Liver (tissue), 9 donors: ENCODE data around the gene RASGRP4. TPM values are rescaled to one million over a fixed set of nuclear protein-coding genes. Genes with fewer than 3 reads are reported as not detected.

Experiments
- DNase-seq: peaks from one replicate; pipeline ENCODE4 v3.0.0-alpha.2; 2017; ENCODE audit warnings: low spot score
- H3K27ac ChIP-seq, 2 donors: one replicate each; pipeline ENCODE4 v1.7.0; 2013; ENCODE audit warnings: inconsistent platforms in 2 of 2, low read length in 2 of 2, control low read depth in 1 of 2, low read depth in 1 of 2, mild to moderate bottlenecking in 1 of 2
- H3K27me3 ChIP-seq, 4 donors: one replicate each; pipeline versions ENCODE4 v1.6.1 to v1.7.0; 2013; ENCODE audit warnings: low read length in 3 of 4, inconsistent platforms in 1 of 4, mild to moderate bottlenecking in 1 of 4, moderate library complexity in 1 of 4; ENCODE audit not compliant: control insufficient read depth in 4 of 4, insufficient read depth in 4 of 4
- H3K36me3 ChIP-seq, 4 donors: one replicate each; pipeline versions ENCODE4 v1.6.1 to v1.7.0; 2013; ENCODE audit warnings: low read length in 3 of 4, mild to moderate bottlenecking in 3 of 4, low read depth in 1 of 4, moderate library complexity in 1 of 4; ENCODE audit not compliant: control insufficient read depth in 4 of 4, insufficient read depth in 3 of 4
- H3K4me1 ChIP-seq, 4 donors: one replicate each; pipeline versions ENCODE4 v1.6.1 to v1.7.0; 2013; ENCODE audit warnings: low read length in 3 of 4, mild to moderate bottlenecking in 3 of 4, moderate library complexity in 1 of 4; ENCODE audit not compliant: control insufficient read depth in 4 of 4, insufficient read depth in 4 of 4
- H3K4me3 ChIP-seq, 3 donors: one replicate each; pipeline versions ENCODE4 v1.6.1 to v1.7.0; 2013; ENCODE audit warnings: low read length in 3 of 3, control low read depth in 1 of 3, low read depth in 1 of 3, mild to moderate bottlenecking in 1 of 3
- H3K9ac ChIP-seq, 2 donors: one replicate each; pipeline ENCODE4 v1.7.0; 2013; ENCODE audit warnings: low read length in 2 of 2, mild to moderate bottlenecking in 2 of 2, moderate library complexity in 2 of 2, control low read depth in 1 of 2, low read depth in 1 of 2
- H3K9me3 ChIP-seq, 4 donors: one replicate each; pipeline versions ENCODE4 v1.6.1 to v1.7.0; 2013; ENCODE audit warnings: low read length in 3 of 4; ENCODE audit not compliant: control insufficient read depth in 4 of 4
- CTCF ChIP-seq: fragments of 150-350 bp; IDR thresholded peaks from 2 replicates; pipeline ENCODE4 v1.5.1; 2017; ENCODE audit warnings: improper control_type of control experiment, low read depth, low read length; ENCODE audit not compliant: missing input control
- EGR1 ChIP-seq, 2 donors: IDR thresholded peaks; 2 replicates each; pipeline ENCODE4 v1.6.1; 2016 to 2018; ENCODE audit warnings: antibody characterized with exemption in 2 of 2, low read depth in 2 of 2
- FOXA1 ChIP-seq: IDR thresholded peaks from 2 replicates; pipeline ENCODE4 v1.6.1; 2016; ENCODE audit warnings: antibody characterized with exemption
- FOXA2 ChIP-seq: IDR thresholded peaks from 2 replicates; pipeline ENCODE4 v1.6.1; 2016; ENCODE audit warnings: antibody characterized with exemption
- GABPA ChIP-seq, 2 donors: IDR thresholded peaks in 1 of 2; conservative IDR thresholded peaks in 1 of 2; 2 replicates each; pipeline ENCODE4 v1.6.1; 2016; ENCODE audit warnings: antibody characterized with exemption in 2 of 2, mild to moderate bottlenecking in 1 of 2, moderate library complexity in 1 of 2
- HNF4A ChIP-seq, 2 donors: conservative IDR thresholded peaks; 2 replicates each; pipeline ENCODE4 v1.6.1; 2016; ENCODE audit warnings: antibody characterized with exemption in 2 of 2, mild to moderate bottlenecking in 2 of 2
- HNF4G ChIP-seq: IDR thresholded peaks from 2 replicates; pipeline ENCODE4 v1.6.1; 2016; ENCODE audit warnings: antibody characterized with exemption
- JUND ChIP-seq, 2 donors: IDR thresholded peaks; 2 replicates each; pipeline ENCODE4 v1.6.1; 2016; ENCODE audit warnings: antibody characterized with exemption in 2 of 2
- MAX ChIP-seq: IDR thresholded peaks from 2 replicates; pipeline ENCODE4 v1.6.1; 2016; ENCODE audit warnings: antibody characterized with exemption
- NR2F2 ChIP-seq: IDR thresholded peaks from 2 replicates; pipeline ENCODE4 v1.6.1; 2016; ENCODE audit warnings: antibody characterized with exemption
- RAD21 ChIP-seq, 2 donors: IDR thresholded peaks; 2 replicates each; pipeline ENCODE4 v1.6.1; 2016; ENCODE audit warnings: antibody characterized with exemption in 2 of 2, mild to moderate bottlenecking in 2 of 2
- REST ChIP-seq: IDR thresholded peaks from 2 replicates; pipeline ENCODE4 v1.6.1; 2016; ENCODE audit warnings: antibody characterized with exemption, mild to moderate bottlenecking
- RXRA ChIP-seq, 2 donors: IDR thresholded peaks; 2 replicates each; pipeline ENCODE4 v1.6.1; 2017 to 2018; ENCODE audit warnings: antibody characterized with exemption in 2 of 2, mild to moderate bottlenecking in 1 of 2
- SP1 ChIP-seq: IDR thresholded peaks from 2 replicates; pipeline ENCODE4 v1.6.1; 2018; ENCODE audit warnings: antibody characterized with exemption, mild to moderate bottlenecking
- TAF1 ChIP-seq: conservative IDR thresholded peaks from 2 replicates; pipeline ENCODE4 v1.6.1; 2016; ENCODE audit warnings: antibody characterized with exemption, mild to moderate bottlenecking
- YY1 ChIP-seq: IDR thresholded peaks from 2 replicates; pipeline ENCODE4 v1.6.1; 2016; ENCODE audit warnings: antibody characterized with exemption, mild to moderate bottlenecking
- WGBS: extraction: QIAGEN DNeasy Blood & Tissue Kit; methylation state at CpG from one replicate; pipeline ENCODE4 v1.1.7; 2013; 5-methylcytosine and 5-hydroxymethylcytosine counted together
- polyA plus RNA-seq, 2 donors: library from polyadenylated mRNA; stranded (reverse) in 1 of 2; unstranded in 1 of 2; fragments of 200-250 nt in 1 of 2; fragments of >200 nt in 1 of 2; fragmentation: Nextera tagmentation in 1 of 2; extraction: Ambion mirVana in 1 of 2; gene quantifications; one replicate each; pipeline versions ENCODE4 v1.2.1 to v1.2.3, GENCODE V29; 2013 to 2015
- total RNA-seq, 2 donors: library from RNA; depleted of rRNA; stranded (reverse); fragments of >200 nt; gene quantifications; one replicate each; pipeline ENCODE4 v1.2.3, GENCODE V29; 2014
- TF ChIP-seq, protein P1 (sequence below): IDR thresholded peaks from 2 replicates; pipeline ENCODE4 v1.6.1; 2016; ENCODE audit warnings: antibody characterized with exemption
- TF ChIP-seq, protein P2 (sequence below): IDR thresholded peaks from 2 replicates; pipeline ENCODE4 v1.6.1; 2016; ENCODE audit warnings: antibody characterized with exemption
- donor health status: healthy.
- donor health status: healthy.
- donor health status: healthy.
- donor health status: healthy.
- donor health status: healthy.

RASGRP4 gene
- total and polyA plus RNA-seq, 4 donors: 0.60 to 2.4 (median 1.6) TPM

DNA sequence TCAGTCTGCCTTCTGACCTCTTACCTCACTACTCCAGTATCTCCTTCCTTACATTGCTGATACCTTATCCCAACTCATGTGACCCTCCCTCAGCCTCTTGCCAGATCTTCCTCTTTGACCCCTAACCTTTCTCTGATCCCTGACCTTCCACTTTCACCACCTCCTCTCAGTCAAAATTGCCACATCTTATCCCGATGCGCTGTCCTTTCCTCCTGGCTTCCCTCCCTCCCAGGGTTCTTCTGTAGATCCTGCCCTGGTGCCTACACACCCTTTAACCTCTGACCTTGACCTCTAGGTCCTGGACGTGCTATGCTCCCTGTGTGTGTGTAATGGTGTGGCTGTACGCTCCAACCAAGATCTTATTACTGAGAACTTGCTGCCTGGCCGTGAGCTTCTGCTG, 31.2 kb upstream of the RASGRP4 start (continued):
- TF ChIP-seq GABPA (IDR thresholded peaks at IDR 0.05 in 1 of 2, conservative IDR thresholded peaks at IDR 0.05 in 1 of 2): no peak

GRCh38 chr19:38455031-38455430, 29.0 kb upstream of the RASGRP4 start:
- TF ChIP-seq HNF4A (conservative IDR thresholded peaks at IDR 0.05): no peak
- TF ChIP-seq REST: peak; percentile 98
- no peak overlapping the region for H3K4me3 ChIP-seq
- H3K4me1 ChIP-seq: no peaks in the 10 kb centered on the region
- no peak for DNase-seq
- no peaks in the 10 kb centered on the region for H3K36me3 ChIP-seq
- H3K27ac ChIP-seq: no peak overlapping the region
- no peaks in the 10 kb centered on the region for H3K9me3 ChIP-seq
- H3K9ac ChIP-seq: no peak overlapping the region
- WGBS: 53% methylated on average over 4 of the region's 4 CpGs
- H3K27me3 ChIP-seq: no peaks in the 10 kb centered on the region

GRCh38 chr19:38453596-38453995, 27.6 kb upstream of the RASGRP4 start:
- TF ChIP-seq FOXA2 (no peak), NR2F2 (no peak), RAD21 (IDR thresholded peaks at IDR 0.05) (no peak), HNF4A (conservative IDR thresholded peaks at IDR 0.05) (no peak), RXRA (IDR thresholded peaks at IDR 0.05) (no peak), SP1 (no peak), REST (no peak), FOXA1 (no peak), TAF1 (no peak), HNF4G (no peak), MAX (no peak), JUND (IDR thresholded peaks at IDR 0.05) (no peak), CTCF (no peak), YY1 (no peak), GABPA (IDR thresholded peaks at IDR 0.05 in 1 of 2, conservative IDR thresholded peaks at IDR 0.05 in 1 of 2) (no peak), EGR1 (IDR thresholded peaks at IDR 0.05; ENCODE audit: low read depth in 2 of 2) (no peak)
- TF ChIP-seq, protein P1, sequence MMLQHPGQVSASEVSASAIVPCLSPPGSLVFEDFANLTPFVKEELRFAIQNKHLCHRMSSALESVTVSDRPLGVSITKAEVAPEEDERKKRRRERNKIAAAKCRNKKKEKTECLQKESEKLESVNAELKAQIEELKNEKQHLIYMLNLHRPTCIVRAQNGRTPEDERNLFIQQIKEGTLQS: no peak
- TF ChIP-seq, protein P2, sequence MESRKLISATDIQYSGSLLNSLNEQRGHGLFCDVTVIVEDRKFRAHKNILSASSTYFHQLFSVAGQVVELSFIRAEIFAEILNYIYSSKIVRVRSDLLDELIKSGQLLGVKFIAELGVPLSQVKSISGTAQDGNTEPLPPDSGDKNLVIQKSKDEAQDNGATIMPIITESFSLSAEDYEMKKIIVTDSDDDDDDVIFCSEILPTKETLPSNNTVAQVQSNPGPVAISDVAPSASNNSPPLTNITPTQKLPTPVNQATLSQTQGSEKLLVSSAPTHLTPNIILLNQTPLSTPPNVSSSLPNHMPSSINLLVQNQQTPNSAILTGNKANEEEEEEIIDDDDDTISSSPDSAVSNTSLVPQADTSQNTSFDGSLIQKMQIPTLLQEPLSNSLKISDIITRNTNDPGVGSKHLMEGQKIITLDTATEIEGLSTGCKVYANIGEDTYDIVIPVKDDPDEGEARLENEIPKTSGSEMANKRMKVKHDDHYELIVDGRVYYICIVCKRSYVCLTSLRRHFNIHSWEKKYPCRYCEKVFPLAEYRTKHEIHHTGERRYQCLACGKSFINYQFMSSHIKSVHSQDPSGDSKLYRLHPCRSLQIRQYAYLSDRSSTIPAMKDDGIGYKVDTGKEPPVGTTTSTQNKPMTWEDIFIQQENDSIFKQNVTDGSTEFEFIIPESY: no peak
- Histone ChIP-seq H3K36me3 (no peaks in the 10 kb centered on the region), H3K4me1 (no peaks in the 10 kb centered on the region), H3K27ac (no peak overlapping the region), H3K9ac (no peak overlapping the region), H3K27me3 (no peaks in the 10 kb centered on the region), H3K4me3 (no peak overlapping the region), H3K9me3 (no peaks in the 10 kb centered on the region)
- WGBS: 83% methylated on average over 3 of the region's 3 CpGs
- DNase-seq: no peak
